NCI-H345 (cell line): Measurements from ENCODE around the gene RNGTT.
A peak's percentile ranks its signal among the peaks of the same experiment; 100 is the strongest.
"Not testable (repeated sequence)": the region's sequence is repeated elsewhere in the genome, so short reads cannot be mapped to it uniquely, and the experiment has no call there.

Experiments used
- DNase-seq: peaks from one replicate; lab custom pipeline; 2025; lab: John Stamatoyannopoulos, UW

The RNGTT gene

DNA sequence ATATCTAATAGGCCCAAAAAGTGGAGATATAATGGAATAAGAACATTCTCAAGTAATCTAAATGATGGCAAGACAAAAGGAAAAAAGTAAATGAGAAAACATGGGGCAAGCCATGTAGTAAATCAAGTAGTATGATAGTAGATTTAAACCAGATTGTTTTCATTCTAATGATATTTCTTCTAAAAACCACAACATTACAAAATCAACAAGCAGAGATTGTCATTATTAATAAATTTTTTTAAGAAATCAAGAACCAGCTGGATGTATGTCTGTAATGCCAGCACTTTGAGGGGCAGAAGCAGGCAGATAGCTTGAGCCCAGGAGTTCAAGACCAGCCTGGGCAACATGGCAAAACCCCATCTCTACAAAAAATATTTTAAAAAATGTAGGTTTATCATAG lies 155.0 kb downstream of the RNGTT start:
- no peak for DNase-seq

DNA sequence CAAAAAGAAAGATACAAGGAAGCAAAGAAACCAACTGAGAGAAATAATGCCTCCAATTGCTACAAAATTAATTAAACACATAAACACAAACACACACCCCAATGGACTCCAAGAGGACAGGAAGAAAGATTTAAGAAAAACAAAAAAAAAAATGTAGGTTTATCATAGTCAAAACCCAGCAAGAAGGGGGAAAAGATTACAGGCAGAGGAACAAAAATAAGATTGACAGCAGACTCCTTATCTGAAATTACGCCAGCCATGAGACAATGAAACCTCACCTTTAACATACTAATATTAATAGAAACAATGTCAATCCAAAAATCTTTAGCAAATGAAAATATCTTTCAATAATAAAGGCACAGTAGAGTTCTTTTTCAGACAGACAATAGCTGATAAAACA lies 155.8 kb downstream of the RNGTT start:
- DNase-seq = no peak

DNA sequence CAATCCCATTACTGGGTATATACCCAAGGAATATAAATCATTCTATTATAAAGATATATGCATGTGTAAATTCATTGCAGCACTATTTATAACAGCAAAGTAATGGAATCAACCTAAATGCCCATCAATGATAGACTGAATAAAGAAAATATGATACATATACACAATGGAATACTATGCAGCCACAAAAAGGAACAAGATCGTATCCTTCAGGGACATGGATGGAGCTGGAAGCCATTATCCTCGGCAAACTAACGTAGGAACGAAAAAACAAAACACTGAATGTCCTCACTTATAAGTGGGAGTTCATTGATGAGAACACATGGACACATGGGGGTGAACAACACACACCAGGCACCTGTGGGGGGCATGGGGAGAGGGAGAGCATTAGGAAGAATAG lies 156.7 kb downstream of the RNGTT start:
- no peak for DNase-seq

DNA sequence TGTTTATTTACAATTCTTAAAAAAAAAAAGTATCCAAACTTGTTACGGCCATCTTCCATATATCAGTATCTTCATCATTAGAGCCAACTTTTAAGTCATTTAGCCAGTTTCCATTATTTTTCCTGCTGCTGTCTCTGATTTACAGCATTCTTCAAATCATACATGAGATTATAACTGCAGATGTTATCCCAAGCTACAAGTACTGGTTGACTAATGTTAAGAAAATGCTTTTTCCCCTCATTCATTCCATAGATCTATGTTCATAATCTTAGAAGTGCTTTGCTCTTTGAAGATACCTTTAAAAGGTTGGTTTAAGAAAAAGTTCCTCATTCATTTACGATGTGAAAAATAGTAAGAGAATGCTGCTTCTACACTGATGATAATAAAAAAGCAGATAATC lies 158.7 kb downstream of the RNGTT start:
- no peak for DNase-seq

DNA sequence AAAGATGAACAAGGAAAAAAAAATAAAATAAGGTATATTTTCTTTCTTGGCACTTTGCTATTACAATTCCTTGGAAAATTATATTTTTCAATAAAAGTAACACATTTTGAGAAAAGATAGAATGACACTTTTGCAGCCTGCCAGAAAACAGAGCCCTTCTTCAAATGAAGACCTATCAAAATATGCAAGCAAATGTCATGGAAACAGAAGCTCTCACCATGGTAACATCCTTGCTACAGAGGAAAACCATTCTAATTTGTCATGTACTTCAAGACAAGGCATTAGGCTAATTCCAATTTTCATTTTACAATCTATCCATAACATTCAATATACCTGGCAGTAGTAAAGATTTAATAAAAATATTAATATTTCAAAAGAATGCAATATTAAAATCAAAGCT lies 177.9 kb downstream of the RNGTT start:
- DNase-seq = no peak

DNA sequence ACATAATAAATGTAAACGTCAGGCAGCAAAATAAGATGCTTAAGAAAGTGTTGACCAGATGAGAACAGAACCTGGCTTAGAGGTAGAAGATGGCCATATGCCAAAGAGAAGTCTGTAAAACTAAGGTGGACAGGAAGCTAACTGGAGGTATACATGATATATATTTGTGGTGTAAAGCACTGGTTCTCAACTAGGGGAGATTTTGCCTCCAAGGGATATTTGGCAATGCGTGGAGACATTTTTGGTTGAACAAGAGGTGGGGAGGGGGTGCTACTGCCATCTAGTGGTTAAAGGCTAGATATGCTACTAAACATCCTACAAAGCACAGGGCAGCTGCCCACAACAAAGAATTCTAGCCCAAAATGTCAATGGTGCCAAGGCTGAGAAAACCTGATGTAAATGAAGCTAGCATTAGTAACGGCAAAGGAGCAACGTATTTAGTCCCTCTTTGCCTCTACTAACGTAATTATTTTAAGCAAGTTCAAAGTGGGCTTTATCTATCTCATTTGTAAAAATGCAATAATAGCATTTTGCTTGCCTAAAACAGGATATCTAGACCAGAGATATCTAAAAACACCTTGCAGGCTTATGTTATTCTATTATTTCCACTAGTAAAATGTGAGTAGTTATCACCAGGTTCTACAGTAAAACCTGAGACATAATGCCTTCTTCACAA lies 182.6 kb downstream of the RNGTT start:
- peak; percentile 69 for DNase-seq

DNA sequence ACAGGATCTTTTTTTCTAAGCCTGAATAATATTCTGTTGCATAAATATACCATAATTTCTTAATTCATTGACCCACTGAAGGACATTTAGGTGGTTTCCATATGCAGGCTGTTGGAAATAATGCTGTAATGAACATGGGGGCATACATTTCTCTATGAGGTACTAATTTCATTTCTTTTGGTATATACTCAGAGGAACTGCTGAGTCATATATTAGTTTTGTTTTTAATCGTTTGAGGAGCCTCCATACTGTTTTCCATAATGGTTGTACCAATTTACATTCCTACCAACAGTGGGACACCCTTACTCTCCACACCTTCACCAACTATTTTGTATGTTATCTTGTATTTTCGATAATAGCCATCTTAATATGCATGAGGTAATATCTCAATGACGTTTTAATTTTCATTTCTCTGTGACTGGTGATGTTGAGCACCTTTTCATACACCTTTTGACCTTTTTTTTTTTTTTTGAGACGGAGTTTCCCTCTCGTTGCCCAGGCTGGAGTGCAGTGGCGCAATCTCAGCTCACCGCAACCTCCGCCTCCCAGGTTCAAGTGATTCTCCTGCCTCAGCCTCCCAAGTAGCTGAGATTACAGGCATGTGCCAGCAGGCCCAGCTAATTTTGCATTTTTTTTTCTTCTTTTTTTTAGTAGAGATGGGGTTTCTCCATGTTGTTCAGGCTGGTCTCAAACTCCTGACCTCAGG lies 187.4 kb downstream of the RNGTT start:
- DNase-seq = no peak

DNA sequence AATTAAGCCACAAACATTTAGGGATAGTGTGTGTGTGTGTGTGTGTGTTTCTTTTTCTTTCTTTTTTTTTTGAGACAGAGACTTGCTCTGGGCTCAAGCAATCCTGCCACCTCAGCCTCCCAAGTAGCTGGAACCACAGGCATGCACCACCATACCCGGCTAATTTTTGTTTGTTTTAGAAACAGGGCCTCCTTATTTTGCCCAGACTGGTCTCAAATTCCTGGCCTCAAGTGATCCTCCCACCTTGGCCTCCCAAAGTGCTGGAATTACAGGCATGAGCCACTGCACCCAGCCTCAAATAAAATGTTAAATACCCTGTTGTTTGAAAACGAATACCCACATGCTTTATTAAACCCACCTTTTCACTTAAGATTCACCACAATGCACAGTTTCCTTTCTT lies 195.3 kb downstream of the RNGTT start:
- not testable (repeated sequence) for DNase-seq

DNA sequence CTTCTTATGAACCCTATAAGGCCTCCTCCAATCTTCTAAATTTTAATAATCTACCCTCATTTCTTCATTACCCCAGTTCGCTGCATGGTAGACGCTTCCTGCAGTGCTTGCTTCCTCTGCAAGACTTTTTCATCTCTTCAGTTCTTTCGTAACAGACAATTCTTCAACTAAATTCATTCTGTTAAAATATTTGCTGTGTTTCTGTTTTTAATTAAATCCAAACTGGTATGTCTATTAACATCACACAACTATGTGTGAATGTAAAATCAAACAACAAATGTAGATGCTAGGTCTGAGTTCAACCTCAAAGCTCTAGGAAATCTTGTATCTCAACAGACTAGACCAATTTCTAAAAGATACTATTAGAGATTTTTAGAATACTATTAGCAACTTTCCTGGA lies 199.3 kb downstream of the RNGTT start:
- no peak for DNase-seq

DNA sequence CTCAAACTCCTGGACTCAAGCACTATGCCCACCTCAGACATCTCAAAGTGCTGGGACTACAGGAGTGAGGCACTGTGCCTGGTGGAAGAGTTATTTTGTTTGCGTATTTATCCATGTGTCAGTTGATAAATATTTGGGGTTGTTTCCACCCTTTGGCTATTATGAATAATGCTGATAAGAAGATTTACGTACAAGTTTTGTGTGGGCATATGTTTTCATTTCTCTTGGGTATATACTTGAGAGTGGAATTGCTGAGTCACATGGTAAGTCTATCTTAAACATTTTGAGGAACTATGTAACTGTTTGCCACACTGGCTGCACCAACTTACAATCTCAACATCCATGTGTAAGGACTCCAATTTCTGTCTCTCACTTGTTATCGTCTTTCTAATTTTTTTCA lies 200.3 kb downstream of the RNGTT start:
- no peak for DNase-seq

DNA sequence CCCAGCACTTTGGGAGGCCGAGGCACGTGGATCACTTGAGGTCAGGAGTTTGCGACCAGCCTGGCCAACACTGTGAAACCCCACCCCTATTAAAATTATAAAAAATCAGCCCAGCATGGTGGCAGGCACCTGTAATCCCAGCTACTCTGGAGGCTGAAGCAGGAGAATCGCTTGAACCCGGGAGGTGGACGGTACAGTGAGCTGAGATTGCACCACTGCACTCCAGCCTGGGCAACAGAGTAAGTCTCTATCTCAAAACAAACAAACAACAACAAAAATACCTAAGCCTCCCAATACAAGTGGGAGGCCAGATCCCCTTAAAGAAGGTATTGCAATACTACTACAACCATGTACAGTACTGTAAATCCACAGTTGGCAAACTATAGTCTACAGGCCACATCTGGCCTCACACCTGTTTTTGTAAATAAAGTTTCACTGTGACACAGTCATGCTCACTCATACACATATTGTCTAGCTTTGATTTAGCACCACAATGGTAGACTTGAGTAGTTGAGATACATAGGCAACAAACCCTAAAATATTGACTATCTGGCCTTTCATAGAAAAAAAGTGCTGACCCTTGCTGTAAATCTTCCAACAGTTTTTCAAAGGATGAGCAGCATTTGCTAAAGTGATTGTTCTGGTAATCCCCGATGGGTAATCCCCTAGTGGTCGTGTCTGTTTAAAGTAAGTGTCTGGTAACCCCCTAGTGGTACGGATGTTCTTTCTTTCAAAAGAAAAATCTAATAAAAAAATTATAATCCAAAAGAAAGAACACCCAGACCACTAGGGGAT lies 202.0 kb downstream of the RNGTT start:
- no peak for DNase-seq

DNA sequence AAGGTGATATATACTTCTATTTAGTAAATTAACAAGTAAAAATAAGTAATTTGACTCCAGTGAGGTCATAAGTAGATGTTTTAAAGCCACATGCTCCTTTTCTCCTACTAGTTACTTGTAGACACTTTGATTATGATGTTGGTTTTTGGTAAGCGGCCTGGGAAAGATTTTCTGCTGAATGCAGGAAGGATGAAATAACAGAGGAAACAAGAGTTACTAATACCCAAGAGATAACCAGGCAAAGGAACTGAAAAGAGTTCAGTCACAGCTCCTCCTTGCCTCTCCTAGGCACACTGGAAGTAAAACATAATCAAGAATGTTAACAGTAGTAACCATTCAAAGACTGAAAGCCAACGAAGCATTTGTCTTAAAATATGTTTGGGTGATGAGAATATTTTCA lies 203.3 kb downstream of the RNGTT start:
- DNase-seq = no peak

DNA sequence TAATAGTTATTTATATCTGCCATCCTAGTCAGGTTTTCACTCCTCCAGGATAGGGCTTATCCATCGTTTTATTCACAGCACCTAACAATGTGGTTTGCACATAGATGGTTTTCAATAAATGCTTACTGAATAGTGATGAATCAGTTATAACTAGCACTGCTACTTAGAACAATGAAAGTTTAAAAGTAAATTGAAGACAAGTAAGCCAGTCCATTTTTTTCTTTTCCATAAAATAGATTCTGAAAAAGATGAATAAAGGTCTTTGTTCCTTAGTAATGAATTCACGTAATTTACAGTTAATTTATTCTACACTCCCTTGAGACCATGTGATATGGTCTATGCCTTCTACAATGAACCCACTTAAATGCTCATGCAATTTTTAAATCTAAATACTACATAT lies 212.5 kb downstream of the RNGTT start:
- DNase-seq = no peak

DNA sequence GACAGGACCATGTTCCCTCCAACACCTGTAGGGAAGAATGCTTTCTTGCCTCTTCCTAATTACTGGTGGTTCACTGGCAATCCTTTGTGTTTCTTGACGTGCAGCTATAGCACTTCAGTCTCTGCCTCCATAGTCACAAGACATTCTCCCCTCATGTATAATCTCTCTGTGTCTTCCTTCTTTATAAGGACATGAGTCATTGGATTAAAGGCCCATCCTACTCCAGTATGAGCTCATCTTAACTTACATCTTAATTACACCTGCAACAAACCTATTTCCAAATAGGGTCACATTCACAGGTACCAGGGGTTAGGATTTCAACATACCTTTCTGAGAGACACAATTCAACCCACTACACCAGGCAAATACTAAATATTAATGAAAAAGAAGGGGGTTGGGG lies 213.6 kb downstream of the RNGTT start:
- no peak for DNase-seq

DNA sequence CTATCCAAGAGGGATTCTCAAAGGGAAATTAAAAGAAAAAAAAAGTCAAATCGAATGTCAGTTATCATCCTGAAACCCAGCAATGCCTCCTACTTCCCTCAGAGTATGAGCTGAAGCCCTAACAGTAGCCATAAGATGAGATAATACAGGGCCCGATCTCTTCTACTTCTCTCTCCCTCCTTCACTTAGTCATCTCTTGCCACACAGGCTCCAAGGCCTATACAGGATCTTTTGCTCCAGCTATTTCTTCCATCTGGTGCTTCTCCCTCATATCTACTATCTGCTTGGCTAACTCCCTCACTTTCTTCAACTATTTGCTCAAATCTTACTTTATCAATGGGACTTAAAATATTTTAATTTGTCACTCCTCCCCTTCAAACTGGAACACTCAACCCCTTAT lies 215.3 kb downstream of the RNGTT start:
- no peak for DNase-seq

DNA sequence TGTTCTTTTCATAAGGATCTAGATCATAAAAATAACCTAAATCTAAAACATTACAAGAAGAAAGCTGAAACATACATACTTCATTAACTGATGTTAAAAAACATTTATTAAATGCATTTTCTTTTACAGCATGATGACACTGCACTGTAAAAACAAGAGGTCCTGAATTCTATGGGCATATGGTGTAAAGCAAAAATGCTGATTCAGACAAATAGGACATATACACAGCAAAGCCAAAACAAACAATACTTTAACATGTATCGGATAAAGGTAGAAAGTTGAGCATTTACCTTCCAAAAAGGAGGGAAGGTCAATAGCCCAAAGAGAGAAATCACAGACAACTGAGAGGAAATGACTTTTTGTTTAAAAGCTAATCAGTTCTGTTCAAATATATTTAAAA lies 221.5 kb downstream of the RNGTT start:
- no peak for DNase-seq

DNA sequence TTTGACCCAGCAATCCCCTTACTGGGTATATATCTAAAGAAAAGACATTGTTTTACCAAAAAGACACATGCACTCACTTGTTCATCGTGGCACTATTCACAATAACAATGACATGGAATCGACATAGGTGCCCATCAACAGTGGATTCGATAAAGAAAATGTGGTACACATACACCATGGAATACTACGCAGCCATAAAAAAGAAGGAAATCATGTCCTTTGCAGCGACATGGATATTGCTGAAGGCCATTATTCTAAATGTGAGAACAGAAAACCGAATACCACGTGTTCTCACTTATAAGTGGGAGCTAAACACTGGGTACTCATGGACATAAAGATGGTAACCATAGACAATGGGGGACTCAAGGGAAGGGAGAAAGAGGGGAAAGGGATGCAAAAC lies 222.3 kb downstream of the RNGTT start:
- no peak for DNase-seq

DNA sequence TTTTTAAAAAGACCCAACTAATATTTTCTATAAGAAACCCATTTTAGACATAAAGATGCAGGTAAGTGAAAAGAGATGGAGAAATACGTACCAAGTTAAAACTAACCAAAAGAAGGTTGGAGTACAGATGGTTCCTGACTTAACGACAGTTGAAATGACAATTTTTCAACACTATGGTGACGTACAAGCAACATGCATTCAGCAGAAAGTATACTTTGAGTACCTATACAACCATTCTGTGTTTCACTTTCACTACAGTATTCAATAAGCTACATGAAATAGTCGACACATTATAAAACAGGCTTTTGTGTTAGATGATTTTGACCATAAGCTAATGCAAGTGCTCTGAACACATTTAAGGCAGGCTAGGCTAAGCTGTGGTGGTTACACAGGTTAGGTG lies 228.9 kb downstream of the RNGTT start:
- no peak for DNase-seq

DNA sequence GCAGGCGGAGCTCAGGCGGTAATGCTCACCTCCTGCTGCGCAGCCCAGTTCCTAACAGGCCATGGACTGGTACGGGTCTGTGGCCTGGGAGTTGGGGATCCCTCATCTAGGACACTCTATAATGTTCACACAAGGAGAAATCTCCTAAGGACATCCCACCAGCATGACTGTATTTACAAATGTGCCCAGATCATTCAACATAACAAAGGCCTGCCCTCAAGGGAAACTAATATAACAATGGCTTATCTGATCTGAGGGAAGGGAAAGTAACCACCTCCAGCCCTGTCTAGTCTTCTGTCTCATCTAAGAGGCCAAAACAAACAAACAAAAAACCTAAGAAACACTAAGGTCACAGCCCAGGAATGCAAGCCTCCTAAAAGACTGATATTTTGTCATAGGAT lies 232.8 kb downstream of the RNGTT start:
- no peak for DNase-seq

DNA sequence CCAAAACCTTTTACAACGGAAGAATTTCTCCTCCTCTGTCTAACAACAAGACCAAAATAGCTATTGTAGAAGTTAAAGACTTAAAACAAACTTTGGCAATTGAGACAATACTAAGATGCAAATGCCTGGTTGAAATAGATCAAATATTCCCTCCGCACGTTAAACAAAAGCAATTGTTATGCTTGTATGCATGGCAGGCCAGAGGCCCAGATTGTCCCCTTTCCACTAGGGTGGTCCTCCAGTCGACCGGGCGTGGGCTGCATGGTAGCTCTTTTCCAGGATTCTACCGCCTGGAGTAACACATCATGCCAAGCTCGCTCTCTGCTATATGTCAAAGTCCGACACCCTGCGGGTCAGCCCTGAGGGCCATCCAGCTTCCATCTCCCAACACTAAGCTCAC lies 234.7 kb downstream of the RNGTT start:
- DNase-seq = no peak

DNA sequence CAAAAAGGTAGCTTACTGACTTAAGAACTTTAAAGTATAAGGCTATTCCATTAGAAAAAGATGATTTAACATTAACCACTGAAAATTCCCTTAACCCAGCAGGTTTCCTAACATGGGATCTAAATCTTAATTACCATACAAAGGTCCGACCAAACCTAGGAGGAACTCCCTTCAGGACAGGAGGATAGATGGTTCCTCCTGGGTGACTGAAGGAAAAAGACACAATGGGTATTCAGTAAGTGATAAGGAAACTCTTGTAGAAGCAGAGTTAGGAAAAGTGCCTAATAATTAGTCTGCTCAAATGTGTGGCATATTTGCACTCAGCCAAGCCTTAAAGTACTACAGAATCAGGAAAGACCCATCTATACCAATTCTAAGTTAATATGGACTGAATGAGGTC lies 237.0 kb downstream of the RNGTT start:
- DNase-seq = not testable (repeated sequence)

DNA sequence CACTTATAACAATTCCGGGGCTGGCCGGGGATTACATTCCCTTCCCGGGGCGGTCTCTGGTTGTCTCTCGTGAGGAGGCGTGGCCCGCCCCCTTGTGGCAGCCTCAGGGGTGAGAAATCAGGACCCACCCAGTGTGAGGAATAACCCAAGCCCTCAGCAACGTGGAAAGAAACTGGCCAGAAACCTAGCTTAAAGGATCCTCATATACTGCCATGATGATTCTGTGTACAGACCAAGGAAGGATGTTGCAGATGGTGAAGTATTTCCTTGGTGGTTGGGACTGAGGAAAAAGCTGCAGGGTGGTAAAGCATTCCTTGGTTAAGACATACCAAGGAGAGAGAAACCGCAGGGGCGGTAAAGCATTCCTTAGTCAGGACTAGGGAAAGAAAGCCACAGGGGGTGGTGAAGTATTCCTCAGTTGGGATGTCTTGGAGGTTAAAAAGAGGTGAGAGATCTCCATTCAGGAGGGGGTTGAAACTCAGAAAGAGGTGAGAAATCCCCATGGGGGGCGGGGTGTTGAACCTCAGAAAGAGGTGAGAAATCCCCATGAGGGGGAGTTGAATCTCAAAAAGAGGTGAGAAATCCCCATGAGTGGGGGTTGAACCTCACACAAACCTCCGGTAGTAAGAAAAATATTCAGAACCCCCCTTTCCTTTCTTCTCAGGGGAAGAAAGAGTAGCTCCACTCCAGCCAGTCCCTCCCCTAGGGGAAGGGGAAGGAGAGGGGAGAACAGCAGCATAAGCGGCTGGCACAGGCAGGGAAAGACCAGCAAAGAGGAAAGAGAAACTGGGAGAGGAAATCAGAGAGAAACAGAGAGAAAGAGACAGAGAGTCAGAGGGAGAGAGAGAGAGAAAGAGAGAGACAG lies 238.1 kb downstream of the RNGTT start:
- no peak for DNase-seq
